ENCODE measurements around the gene COLQ. TPM values are rescaled to one million over a fixed set of nuclear protein-coding genes. Genes with fewer than 3 reads are reported as not detected.

The COLQ gene
- total and polyA plus RNA-seq, 4 donors, result 0.27 to 2.6 (median 0.67) TPM

DNA sequence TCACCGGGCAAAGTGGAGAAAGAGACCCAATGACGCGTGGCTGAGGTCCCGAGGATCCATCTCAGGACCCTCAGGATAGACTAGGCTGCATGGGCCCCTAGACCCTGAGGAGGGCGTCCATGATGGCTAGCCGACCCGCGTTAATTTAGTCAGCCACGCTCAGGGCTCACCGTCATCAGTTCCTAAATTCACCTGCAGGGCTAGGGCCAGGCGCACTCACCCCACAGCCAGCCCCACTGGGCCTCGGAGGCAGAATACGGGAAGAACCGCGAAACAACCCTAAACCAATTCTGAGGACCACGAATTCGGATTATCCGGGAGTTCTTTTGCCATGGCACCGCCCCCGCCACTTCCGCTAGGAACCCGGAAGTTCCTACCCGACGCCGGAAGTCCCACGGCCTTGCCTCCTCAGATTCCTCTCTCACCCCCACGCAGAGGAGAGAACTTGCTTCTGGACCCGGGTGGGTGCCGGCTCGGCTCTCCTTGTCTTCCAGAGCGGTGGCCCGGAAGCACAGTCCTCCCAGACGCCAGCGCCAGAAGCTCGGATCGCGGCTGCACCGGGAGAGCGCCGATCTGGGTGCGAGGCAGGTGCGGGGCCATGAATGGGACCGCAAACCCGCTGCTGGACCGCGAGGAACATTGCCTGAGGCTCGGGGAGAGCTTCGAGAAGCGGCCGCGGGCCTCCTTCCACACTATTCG lies 94.2 kb downstream of the COLQ start, which contains the start of the genes EAF1 and METTL6:
EAF1 (plus strand) TSS at position 417 of the 699 bp plus-strand sequence; CDS start at position 599, 182 bp downstream.
METTL6 (minus strand) TSS at position 363 of the 699 bp plus-strand sequence. CDS start 1,033 bp downstream, outside the sequence.
- Histone ChIP-seq H3K4me1 (ENCODE audit: control insufficient read depth in 4 of 4, insufficient read depth in 4 of 4, low read length in 3 of 4) (peaks cover 0 to 50% (median 34%) of the 10 kb centered on the region in 4 donors), H3K27ac (ENCODE audit: low read depth in 1 of 2, low read length in 2 of 2) (peak within 1 kb of the TSS; percentile 74 to 87), H3K9me3 (ENCODE audit: control insufficient read depth in 4 of 4, low read length in 3 of 4) (no peaks in the 10 kb centered on the region), H3K4me3 (ENCODE audit: low read depth in 1 of 3, low read length in 3 of 3) (peak within 1 kb of the TSS; percentile 74 to 94 (median 74)), H3K27me3 (ENCODE audit: control insufficient read depth in 4 of 4, insufficient read depth in 4 of 4, low read length in 3 of 4) (no peaks in the 10 kb centered on the region), H3K9ac (ENCODE audit: low read depth in 1 of 2, low read length in 2 of 2) (peak within 1 kb of the TSS; percentile 82 to 85), H3K36me3 (ENCODE audit: control insufficient read depth in 4 of 4, insufficient read depth in 3 of 4, low read depth in 1 of 4, low read length in 3 of 4) (peaks cover 0 to 22% (median 15%) of the 10 kb centered on the region in 4 donors)
- DNase-seq (ENCODE audit: low spot score), result peak; percentile 87
- WGBS, result under 1% methylated on average over 52 of the region's 52 CpGs
- TF ChIP-seq HNF4G (IDR thresholded peaks at IDR 0.05) (no peak), FOXA2 (IDR thresholded peaks at IDR 0.05) (no peak), FOXA1 (IDR thresholded peaks at IDR 0.05) (no peak), EGR1 (IDR thresholded peaks at IDR 0.05; ENCODE audit: low read depth in 2 of 2) (peak; percentile 69 to 81), TAF1 (conservative IDR thresholded peaks at IDR 0.05) (no peak), JUND (IDR thresholded peaks at IDR 0.05) (peak in 1 of 2 donors; percentile 8), NR2F2 (IDR thresholded peaks at IDR 0.05) (no peak), RXRA (IDR thresholded peaks at IDR 0.05) (no peak), RAD21 (IDR thresholded peaks at IDR 0.05) (peak; percentile 31 to 50), YY1 (IDR thresholded peaks at IDR 0.05) (peak; percentile 34), HNF4A (conservative IDR thresholded peaks at IDR 0.05) (no peak), GABPA (IDR thresholded peaks at IDR 0.05 in 1 of 2, conservative IDR thresholded peaks at IDR 0.05 in 1 of 2) (peak; percentile 97 to 98), SP1 (IDR thresholded peaks at IDR 0.05) (no peak)
- TF ChIP-seq, protein P1, sequence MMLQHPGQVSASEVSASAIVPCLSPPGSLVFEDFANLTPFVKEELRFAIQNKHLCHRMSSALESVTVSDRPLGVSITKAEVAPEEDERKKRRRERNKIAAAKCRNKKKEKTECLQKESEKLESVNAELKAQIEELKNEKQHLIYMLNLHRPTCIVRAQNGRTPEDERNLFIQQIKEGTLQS (IDR thresholded peaks at IDR 0.05), result no peak
- TF ChIP-seq, protein P2, sequence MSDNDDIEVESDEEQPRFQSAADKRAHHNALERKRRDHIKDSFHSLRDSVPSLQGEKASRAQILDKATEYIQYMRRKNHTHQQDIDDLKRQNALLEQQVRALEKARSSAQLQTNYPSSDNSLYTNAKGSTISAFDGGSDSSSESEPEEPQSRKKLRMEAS (IDR thresholded peaks at IDR 0.05), result peak; percentile 7
- TF ChIP-seq, protein P3, sequence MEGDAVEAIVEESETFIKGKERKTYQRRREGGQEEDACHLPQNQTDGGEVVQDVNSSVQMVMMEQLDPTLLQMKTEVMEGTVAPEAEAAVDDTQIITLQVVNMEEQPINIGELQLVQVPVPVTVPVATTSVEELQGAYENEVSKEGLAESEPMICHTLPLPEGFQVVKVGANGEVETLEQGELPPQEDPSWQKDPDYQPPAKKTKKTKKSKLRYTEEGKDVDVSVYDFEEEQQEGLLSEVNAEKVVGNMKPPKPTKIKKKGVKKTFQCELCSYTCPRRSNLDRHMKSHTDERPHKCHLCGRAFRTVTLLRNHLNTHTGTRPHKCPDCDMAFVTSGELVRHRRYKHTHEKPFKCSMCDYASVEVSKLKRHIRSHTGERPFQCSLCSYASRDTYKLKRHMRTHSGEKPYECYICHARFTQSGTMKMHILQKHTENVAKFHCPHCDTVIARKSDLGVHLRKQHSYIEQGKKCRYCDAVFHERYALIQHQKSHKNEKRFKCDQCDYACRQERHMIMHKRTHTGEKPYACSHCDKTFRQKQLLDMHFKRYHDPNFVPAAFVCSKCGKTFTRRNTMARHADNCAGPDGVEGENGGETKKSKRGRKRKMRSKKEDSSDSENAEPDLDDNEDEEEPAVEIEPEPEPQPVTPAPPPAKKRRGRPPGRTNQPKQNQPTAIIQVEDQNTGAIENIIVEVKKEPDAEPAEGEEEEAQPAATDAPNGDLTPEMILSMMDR (IDR thresholded peaks at IDR 0.05; ENCODE audit: low read depth, low read length, missing input control), result peak; percentile 7
- TF ChIP-seq, protein P4, sequence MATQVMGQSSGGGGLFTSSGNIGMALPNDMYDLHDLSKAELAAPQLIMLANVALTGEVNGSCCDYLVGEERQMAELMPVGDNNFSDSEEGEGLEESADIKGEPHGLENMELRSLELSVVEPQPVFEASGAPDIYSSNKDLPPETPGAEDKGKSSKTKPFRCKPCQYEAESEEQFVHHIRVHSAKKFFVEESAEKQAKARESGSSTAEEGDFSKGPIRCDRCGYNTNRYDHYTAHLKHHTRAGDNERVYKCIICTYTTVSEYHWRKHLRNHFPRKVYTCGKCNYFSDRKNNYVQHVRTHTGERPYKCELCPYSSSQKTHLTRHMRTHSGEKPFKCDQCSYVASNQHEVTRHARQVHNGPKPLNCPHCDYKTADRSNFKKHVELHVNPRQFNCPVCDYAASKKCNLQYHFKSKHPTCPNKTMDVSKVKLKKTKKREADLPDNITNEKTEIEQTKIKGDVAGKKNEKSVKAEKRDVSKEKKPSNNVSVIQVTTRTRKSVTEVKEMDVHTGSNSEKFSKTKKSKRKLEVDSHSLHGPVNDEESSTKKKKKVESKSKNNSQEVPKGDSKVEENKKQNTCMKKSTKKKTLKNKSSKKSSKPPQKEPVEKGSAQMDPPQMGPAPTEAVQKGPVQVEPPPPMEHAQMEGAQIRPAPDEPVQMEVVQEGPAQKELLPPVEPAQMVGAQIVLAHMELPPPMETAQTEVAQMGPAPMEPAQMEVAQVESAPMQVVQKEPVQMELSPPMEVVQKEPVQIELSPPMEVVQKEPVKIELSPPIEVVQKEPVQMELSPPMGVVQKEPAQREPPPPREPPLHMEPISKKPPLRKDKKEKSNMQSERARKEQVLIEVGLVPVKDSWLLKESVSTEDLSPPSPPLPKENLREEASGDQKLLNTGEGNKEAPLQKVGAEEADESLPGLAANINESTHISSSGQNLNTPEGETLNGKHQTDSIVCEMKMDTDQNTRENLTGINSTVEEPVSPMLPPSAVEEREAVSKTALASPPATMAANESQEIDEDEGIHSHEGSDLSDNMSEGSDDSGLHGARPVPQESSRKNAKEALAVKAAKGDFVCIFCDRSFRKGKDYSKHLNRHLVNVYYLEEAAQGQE (IDR thresholded peaks at IDR 0.05), result no peak
- TF ChIP-seq, protein P5, sequence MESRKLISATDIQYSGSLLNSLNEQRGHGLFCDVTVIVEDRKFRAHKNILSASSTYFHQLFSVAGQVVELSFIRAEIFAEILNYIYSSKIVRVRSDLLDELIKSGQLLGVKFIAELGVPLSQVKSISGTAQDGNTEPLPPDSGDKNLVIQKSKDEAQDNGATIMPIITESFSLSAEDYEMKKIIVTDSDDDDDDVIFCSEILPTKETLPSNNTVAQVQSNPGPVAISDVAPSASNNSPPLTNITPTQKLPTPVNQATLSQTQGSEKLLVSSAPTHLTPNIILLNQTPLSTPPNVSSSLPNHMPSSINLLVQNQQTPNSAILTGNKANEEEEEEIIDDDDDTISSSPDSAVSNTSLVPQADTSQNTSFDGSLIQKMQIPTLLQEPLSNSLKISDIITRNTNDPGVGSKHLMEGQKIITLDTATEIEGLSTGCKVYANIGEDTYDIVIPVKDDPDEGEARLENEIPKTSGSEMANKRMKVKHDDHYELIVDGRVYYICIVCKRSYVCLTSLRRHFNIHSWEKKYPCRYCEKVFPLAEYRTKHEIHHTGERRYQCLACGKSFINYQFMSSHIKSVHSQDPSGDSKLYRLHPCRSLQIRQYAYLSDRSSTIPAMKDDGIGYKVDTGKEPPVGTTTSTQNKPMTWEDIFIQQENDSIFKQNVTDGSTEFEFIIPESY (IDR thresholded peaks at IDR 0.05), result no peak
